BLaER1 treated with 17β-estradiol and CSF1 and Interleukin-3, amounts not matched to agents 10 nM and 100 nM (cell line): ENCODE results near the gene OR14I1.
"Not testable (repeated sequence)": the region's sequence is repeated elsewhere in the genome, so short reads cannot be mapped to it uniquely, and the experiment has no call there.

Source experiments
- H3K27ac ChIP-seq, 11 experiments: shearing (Covaris generic); formaldehyde crosslinking; 2 replicates each; pipeline ENCODE4 v1.8.1; 2022
- H3K27me3 ChIP-seq, 11 experiments: shearing (Covaris generic); formaldehyde crosslinking; 2 replicates each; pipeline ENCODE4 v1.8.1; 2022
- H3K36me3 ChIP-seq, 11 experiments: shearing (Covaris generic); formaldehyde crosslinking; 2 replicates each; pipeline ENCODE4 v1.8.1; 2022
- H3K4me1 ChIP-seq, 10 experiments: shearing (Covaris generic); formaldehyde crosslinking; 2 replicates each; pipeline ENCODE4 v1.8.1; 2022
- H3K4me2 ChIP-seq, 11 experiments: shearing (Covaris generic); formaldehyde crosslinking; 2 replicates each; pipeline ENCODE4 v1.8.1; 2022
- H3K4me3 ChIP-seq, 10 experiments: shearing (Covaris generic); formaldehyde crosslinking; 2 replicates each; pipeline ENCODE4 v1.8.1; 2022
- H3K9ac ChIP-seq, 11 experiments: shearing (Covaris generic); formaldehyde crosslinking; 2 replicates each; pipeline ENCODE4 v1.8.1; 2022
- H3K9me3 ChIP-seq, 11 experiments: shearing (Covaris generic); formaldehyde crosslinking; replicated peaks in 1 of 11; 2 replicates each; pipeline ENCODE4 v1.8.1; 2022
- H4K20me1 ChIP-seq, 11 experiments: shearing (Covaris generic); formaldehyde crosslinking; 2 replicates each; pipeline ENCODE4 v1.8.1; 2022
- Cebpa-rat ChIP-seq, 11 experiments: shearing (Covaris generic); IDR thresholded peaks; 2 replicates each; pipeline ENCODE4 v1.8.1; 2022

The OR14I1 gene

GRCh38 chr1:248696774-248697173 is 5.8 kb downstream of the OR14I1 start:
- Histone ChIP-seq H3K4me2 (peak overlapping the region; percentile 33 to 79 (median 52); a peak in 20 of 22 replicates), H3K27me3 (no peaks in the 10 kb centered on the region), H3K4me3 (no peak overlapping the region), H4K20me1 (no peaks in the 10 kb centered on the region), H3K27ac (no peak overlapping the region), H3K4me1 (peaks cover 11 to 30% (median 19%) of the 10 kb centered on the region in 10 experiments), H3K9ac (no peak overlapping the region), H3K9me3 (peaks cover 5 to 8% (median 7%) of the 10 kb centered on the region in 11 experiments; a peak in 20 of 22 replicates), H3K36me3 (no peaks in the 10 kb centered on the region; a peak in 1 of 22 replicates)
- TF ChIP-seq Cebpa-rat (IDR thresholded peaks at IDR 0.05), result no peak

GRCh38 chr1:248696261-248696660 is 6.3 kb downstream of the OR14I1 start:
- Histone ChIP-seq H3K36me3 (no peaks in the 10 kb centered on the region; a peak in 1 of 22 replicates), H3K27me3 (no peaks in the 10 kb centered on the region), H3K4me3 (no peak overlapping the region), H4K20me1 (no peaks in the 10 kb centered on the region), H3K4me1 (peaks cover 11 to 30% (median 19%) of the 10 kb centered on the region in 10 experiments), H3K27ac (no peak overlapping the region), H3K9me3 (peaks cover 10 to 14% (median 12%) of the 10 kb centered on the region in 11 experiments; a peak in 21 of 22 replicates), H3K4me2 (peak overlapping the region in 10 of 11 experiments; percentile 45 to 79 (median 55); a peak in 18 of 22 replicates), H3K9ac (no peak overlapping the region)
- no peak for TF ChIP-seq Cebpa-rat (IDR thresholded peaks at IDR 0.05)

GRCh38 chr1:248695451-248696132 is 7.0 kb downstream of the OR14I1 start:
- H3K4me1 ChIP-seq, result peaks cover 11 to 30% (median 19%) of the 10 kb centered on the region in 10 experiments
- no peak overlapping the region for H3K4me3 ChIP-seq
- 0 out of 22 replicates have a peak, but pooled peaks of 1 of the 11 experiments have one; percentile 15 for TF ChIP-seq Cebpa-rat (IDR thresholded peaks at IDR 0.05)
- H3K9ac ChIP-seq, result no peak overlapping the region
- H3K27me3 ChIP-seq, result no peaks in the 10 kb centered on the region
- no peaks in the 10 kb centered on the region for H4K20me1 ChIP-seq
- peaks cover 15 to 20% (median 18%) of the 10 kb centered on the region in 11 experiments; a peak in 21 of 22 replicates for H3K9me3 ChIP-seq
- peak overlapping the region in 3 of 11 experiments; percentile 47 to 65 (median 49); a peak in 1 of 22 replicates for H3K4me2 ChIP-seq
- H3K27ac ChIP-seq, result no peak overlapping the region
- no peaks in the 10 kb centered on the region; a peak in 1 of 22 replicates for H3K36me3 ChIP-seq

- no peaks in the 10 kb centered on the region for H4K20me1 ChIP-seq
- H3K9me3 ChIP-seq, result peaks cover 25 to 37% (median 29%) of the 10 kb centered on the region in 11 experiments
- H3K9ac ChIP-seq, result no peak overlapping the region
- H3K27ac ChIP-seq, result no peak overlapping the region
- H3K27me3 ChIP-seq, result no peaks in the 10 kb centered on the region
- H3K4me2 ChIP-seq, result no peak overlapping the region
- H3K4me1 ChIP-seq, result peaks cover 4 to 18% (median 12%) of the 10 kb centered on the region in 10 experiments
- no peaks in the 10 kb centered on the region; a peak in 2 of 22 replicates for H3K36me3 ChIP-seq
- no peak overlapping the region for H3K4me3 ChIP-seq
- TF ChIP-seq Cebpa-rat (IDR thresholded peaks at IDR 0.05), result no peak
Observed at GRCh38 chr1:248691567-248692155, 10.9 kb downstream of the OR14I1 start.

GRCh38 chr1:248688527-248689298 is 13.9 kb downstream of the OR14I1 start:
- Histone ChIP-seq H3K36me3 (no peaks in the 10 kb centered on the region; a peak in 2 of 22 replicates), H3K9me3 (peaks cover 25 to 37% (median 29%) of the 10 kb centered on the region in 11 experiments), H3K4me1 (peaks cover 0 to 9% (median 2%) of the 10 kb centered on the region in 10 experiments; a peak in 6 of 20 replicates), H3K27me3 (no peaks in the 10 kb centered on the region), H3K9ac (no peak overlapping the region), H3K4me3 (no peak overlapping the region), H4K20me1 (no peaks in the 10 kb centered on the region), H3K4me2 (peak overlapping the region in 5 of 11 experiments; percentile 8 to 36 (median 22); a peak in 5 of 22 replicates), H3K27ac (no peak overlapping the region)
- no peak for TF ChIP-seq Cebpa-rat (IDR thresholded peaks at IDR 0.05)

GRCh38 chr1:248686815-248687214 is 15.8 kb downstream of the OR14I1 start:
- H3K4me1 ChIP-seq, result peaks cover 0 to 9% (median 2%) of the 10 kb centered on the region in 10 experiments; a peak in 6 of 20 replicates
- H3K27ac ChIP-seq, result no peak overlapping the region
- H3K36me3 ChIP-seq, result no peaks in the 10 kb centered on the region; a peak in 2 of 22 replicates
- no peak overlapping the region for H3K4me2 ChIP-seq
- no peaks in the 10 kb centered on the region for H3K27me3 ChIP-seq
- no peaks in the 10 kb centered on the region for H4K20me1 ChIP-seq
- H3K9ac ChIP-seq, result no peak overlapping the region
- peaks cover 22 to 32% (median 24%) of the 10 kb centered on the region in 11 experiments for H3K9me3 ChIP-seq
- no peak for TF ChIP-seq Cebpa-rat (IDR thresholded peaks at IDR 0.05)
- H3K4me3 ChIP-seq, result no peak overlapping the region

- Histone ChIP-seq H4K20me1 (no peaks in the 10 kb centered on the region), H3K27ac (no peak overlapping the region), H3K36me3 (no peaks in the 10 kb centered on the region), H3K27me3 (no peaks in the 10 kb centered on the region), H3K9ac (no peak overlapping the region), H3K4me1 (no peaks in the 10 kb centered on the region), H3K4me3 (no peak overlapping the region), H3K4me2 (no peak overlapping the region), H3K9me3 (peaks cover 0 to 8% (median 0%) of the 10 kb centered on the region in 11 experiments; a peak in 9 of 22 replicates)
- no peak for TF ChIP-seq Cebpa-rat (IDR thresholded peaks at IDR 0.05)
Observed at GRCh38 chr1:248681651-248682050, 20.9 kb downstream of the OR14I1 start.

- no peaks in the 10 kb centered on the region for H3K36me3 ChIP-seq
- H3K9ac ChIP-seq, result no peak overlapping the region
- H3K9me3 ChIP-seq, result peaks cover 36 to 56% (median 48%) of the 10 kb centered on the region in 11 experiments
- H3K4me2 ChIP-seq, result no peak overlapping the region
- H4K20me1 ChIP-seq, result no peaks in the 10 kb centered on the region
- TF ChIP-seq Cebpa-rat (IDR thresholded peaks at IDR 0.05), result no peak
- no peak overlapping the region for H3K4me3 ChIP-seq
- H3K27ac ChIP-seq, result no peak overlapping the region
- H3K4me1 ChIP-seq, result no peaks in the 10 kb centered on the region
- no peaks in the 10 kb centered on the region for H3K27me3 ChIP-seq
Observed at GRCh38 chr1:248670003-248670402, 32.6 kb downstream of the OR14I1 start.

- not testable (repeated sequence) for H3K4me1 ChIP-seq, H3K4me3 ChIP-seq, H3K27me3 ChIP-seq, H3K27ac ChIP-seq, H3K9ac ChIP-seq, H3K36me3 ChIP-seq, H3K4me2 ChIP-seq, H4K20me1 ChIP-seq
- peaks cover 8 to 22% (median 14%) of the 10 kb centered on the region in 11 experiments; a peak in 21 of 22 replicates for H3K9me3 ChIP-seq
Observed at GRCh38 chr1:248663453-248664328, 38.9 kb downstream of the OR14I1 start.

- H3K36me3 ChIP-seq, H3K27me3 ChIP-seq, H3K4me3 ChIP-seq, H3K27ac ChIP-seq, H3K4me2 ChIP-seq, H3K9ac ChIP-seq, H3K4me1 ChIP-seq, H4K20me1 ChIP-seq, H3K9me3 ChIP-seq: not testable (repeated sequence)
Observed at GRCh38 chr1:248656797-248657196, 45.8 kb downstream of the OR14I1 start.

- H3K9ac ChIP-seq, H3K4me2 ChIP-seq, H3K4me1 ChIP-seq, H3K9me3 ChIP-seq, H3K27me3 ChIP-seq, H3K4me3 ChIP-seq, H4K20me1 ChIP-seq, H3K27ac ChIP-seq, H3K36me3 ChIP-seq: not testable (repeated sequence)
Observed at GRCh38 chr1:248655354-248655753, 47.2 kb downstream of the OR14I1 start, which contains the start of gene OR2T27. Gene OR2T27, minus strand, starts transcription at chr1:248655528. Its CDS starts 4,644 bp downstream, at chr1:248650884.
